Amniotic stem cell (primary cell): ENCODE data around the gene BDNF.

Experiments used
- DNase-seq: peaks from one replicate; lab custom pipeline; 2025; lab: John Stamatoyannopoulos, UW

The BDNF gene

GRCh38 chr11:27626269-27626937, 73.9 kb downstream of the BDNF start:
- DNase-seq = no peak

- DNase-seq = no peak
Observed at GRCh38 chr11:27625347-27625912, 74.8 kb downstream of the BDNF start.

GRCh38 chr11:27623945-27624523, 76.2 kb downstream of the BDNF start:
- DNase-seq = no peak

GRCh38 chr11:27622541-27623300, 77.5 kb downstream of the BDNF start:
- no peak for DNase-seq

GRCh38 chr11:27621405-27622161, 78.7 kb downstream of the BDNF start:
- DNase-seq = no peak

GRCh38 chr11:27619763-27620335, 80.4 kb downstream of the BDNF start:
- no peak for DNase-seq

- DNase-seq = no peak
Observed at GRCh38 chr11:27619039-27619574, 81.1 kb downstream of the BDNF start.

- DNase-seq = no peak
Observed at GRCh38 chr11:27618281-27618915, 81.9 kb downstream of the BDNF start.

- no peak for DNase-seq
Observed at GRCh38 chr11:27616711-27617110, 83.5 kb downstream of the BDNF start.

GRCh38 chr11:27615833-27616232, 84.4 kb downstream of the BDNF start:
- DNase-seq = no peak

GRCh38 chr11:27614092-27614491, 86.2 kb downstream of the BDNF start:
- DNase-seq = no peak

- DNase-seq = no peak
Observed at GRCh38 chr11:27612932-27613880, 87.0 kb downstream of the BDNF start.

GRCh38 chr11:27611947-27612455, 88.3 kb downstream of the BDNF start:
- DNase-seq = no peak

GRCh38 chr11:27611390-27611789, 88.9 kb downstream of the BDNF start:
- no peak for DNase-seq

- DNase-seq = no peak
Observed at GRCh38 chr11:27610946-27611345, 89.3 kb downstream of the BDNF start.

GRCh38 chr11:27610280-27610679, 90.0 kb downstream of the BDNF start:
- DNase-seq = no peak

- no peak for DNase-seq
Observed at GRCh38 chr11:27608951-27609350, 91.3 kb downstream of the BDNF start.

GRCh38 chr11:27605422-27605821, 94.8 kb downstream of the BDNF start:
- DNase-seq = no peak
